Measurements from ENCODE around the gene STK11. TPM values are rescaled to one million over a fixed set of nuclear protein-coding genes. Genes with fewer than 3 reads are reported as not detected.
A peak's percentile ranks its signal among the peaks of the same experiment; 100 is the strongest.

The STK11 gene
- polyA plus RNA-seq, 6 donors from 2014 or later: 11.5 to 28.1 (median 15.7) TPM

DNA sequence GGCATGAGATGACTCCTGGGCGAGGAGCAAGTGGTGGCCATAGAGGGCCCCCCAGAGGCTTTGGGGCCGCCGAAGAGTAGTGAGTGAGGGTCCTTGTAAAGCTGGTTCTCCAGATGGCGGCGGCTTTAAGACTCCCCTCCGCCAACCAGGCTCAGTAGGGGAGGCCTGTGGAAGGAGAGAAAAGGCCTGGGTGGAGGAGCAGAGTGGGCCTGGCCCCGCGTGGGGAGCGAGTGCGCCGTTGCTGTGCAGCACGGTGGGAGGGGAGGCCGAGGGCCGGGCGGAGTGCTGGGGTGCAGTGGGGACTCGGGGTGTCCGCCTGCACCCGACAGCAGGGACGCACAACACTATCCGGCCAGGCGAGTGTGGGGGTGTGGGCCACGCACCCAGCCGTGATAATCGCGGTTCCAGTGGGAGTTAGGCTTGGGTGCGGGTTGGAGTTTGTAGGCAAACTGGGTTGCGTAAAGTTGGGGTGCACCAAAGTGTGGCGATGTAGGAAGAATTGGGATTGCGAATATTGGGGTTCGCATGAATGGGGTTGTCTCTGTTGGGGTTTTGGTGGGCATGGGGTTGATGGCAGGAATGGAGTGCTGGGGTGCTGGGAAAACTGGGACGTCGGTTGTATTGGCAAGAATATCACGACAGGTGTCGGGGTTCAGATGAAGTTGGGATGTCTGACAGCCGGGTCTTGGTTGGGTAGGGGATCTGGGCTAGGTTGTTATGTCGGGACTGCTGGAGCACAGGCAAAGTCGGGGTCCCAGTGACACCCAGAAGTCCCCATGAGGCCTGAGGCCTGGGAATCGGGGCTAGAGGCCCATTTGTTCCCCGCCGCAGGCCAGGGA lies 62.9 kb downstream of the STK11 start:
- peaks cover 0 to 5% of the 10 kb centered on the region in 2 donors for H3K36me3 Mint-ChIP-seq
- H3K27me3 Mint-ChIP-seq: no peaks in the 10 kb centered on the region
- H3K27ac Mint-ChIP-seq: peak overlapping the region; percentile 80 to 99 (median 96)
- peaks cover 64 to 83% (median 78%) of the 10 kb centered on the region in 3 donors for H3K4me1 Mint-ChIP-seq
- no peak for ATAC-seq (ENCODE audit: low read depth in 2 of 2)
- peak overlapping the region; percentile 80 to 96 (median 91) for H3K4me3 Mint-ChIP-seq
- H3K9me3 Mint-ChIP-seq: no peaks in the 10 kb centered on the region
- DNase-seq: no peak

DNA sequence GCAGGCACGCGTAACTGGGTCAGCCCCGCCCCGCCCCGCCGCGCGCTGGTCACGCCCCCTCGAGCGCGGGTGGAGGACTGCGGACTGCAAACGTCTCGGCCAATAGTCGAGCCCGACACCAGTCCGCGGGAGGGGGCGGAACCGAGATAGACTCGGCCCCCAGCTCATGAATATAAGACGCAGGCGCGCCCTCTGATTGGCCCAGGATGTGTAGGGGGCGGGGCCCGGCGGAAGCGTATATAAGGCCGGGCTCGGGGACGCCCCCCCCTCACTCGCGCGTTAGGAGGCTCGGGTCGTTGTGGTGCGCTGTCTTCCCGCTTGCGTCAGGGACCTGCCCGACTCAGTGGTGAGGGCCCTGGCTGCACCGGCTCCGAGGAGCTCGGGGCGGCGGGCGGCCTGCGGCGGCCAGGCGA lies 63.5 kb downstream of the STK11 start, which contains the start of gene CIRBP:
Gene CIRBP (plus strand): TSS at position 268 of the 413 bp plus-strand sequence. CDS start 1,602 bp downstream, outside the sequence.
- no peaks in the 10 kb centered on the region for H3K9me3 Mint-ChIP-seq
- DNase-seq (peak; percentile 99), ATAC-seq (ENCODE audit: low read depth in 2 of 2) (peak; percentile 56 to 67)
- H3K36me3 Mint-ChIP-seq: peaks cover 0 to 5% of the 10 kb centered on the region in 2 donors
- H3K27ac Mint-ChIP-seq: peak within 1 kb of the TSS; percentile 94 to 99 (median 96)
- peak within 1 kb of the TSS; percentile 87 to 96 (median 91) for H3K4me3 Mint-ChIP-seq
- peaks cover 69 to 82% (median 78%) of the 10 kb centered on the region in 3 donors for H3K4me1 Mint-ChIP-seq
- H3K27me3 Mint-ChIP-seq: no peaks in the 10 kb centered on the region

DNA sequence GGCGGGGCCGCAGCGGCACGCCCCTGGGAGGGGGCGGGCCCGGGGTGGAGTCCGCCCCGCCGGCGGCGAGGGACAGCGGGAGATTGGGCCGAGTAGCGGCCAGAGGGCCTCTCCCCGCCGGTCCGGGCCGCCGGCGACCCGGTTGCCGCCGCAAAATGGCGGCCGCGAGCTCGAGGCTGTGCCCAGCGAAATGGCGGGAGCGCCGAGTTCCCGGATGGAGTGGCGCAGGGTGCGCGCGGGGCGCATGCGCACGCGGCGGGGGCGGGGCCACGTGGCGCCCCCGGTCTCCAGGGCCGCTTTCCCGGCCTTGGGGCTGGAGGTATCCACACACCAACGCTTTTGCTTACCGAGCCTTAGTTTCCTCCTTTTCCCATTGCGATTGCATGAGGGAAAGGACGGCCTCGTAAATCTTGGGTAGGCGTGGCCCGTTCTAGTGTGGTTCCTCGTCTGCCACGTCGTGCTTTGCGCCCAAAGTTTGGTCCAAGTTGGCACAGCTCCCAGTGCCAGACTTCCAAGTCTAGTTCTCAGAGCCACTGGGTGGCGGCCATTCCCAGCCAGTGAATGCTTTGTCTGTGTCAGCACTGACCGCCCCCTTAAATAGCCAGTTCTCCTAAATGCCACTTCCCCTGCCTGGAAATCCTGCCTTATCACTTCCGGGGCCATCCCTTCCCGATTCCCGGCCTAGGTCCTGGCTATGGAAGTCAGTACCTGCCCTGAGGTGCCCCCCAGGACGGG lies 64.1 kb downstream of the STK11 start:
- Mint-ChIP-seq H3K4me1 (peaks cover 64 to 77% (median 76%) of the 10 kb centered on the region in 3 donors), H3K27me3 (no peaks in the 10 kb centered on the region), H3K27ac (peak overlapping the region in 5 of 6 donors; percentile 93 to 97 (median 94)), H3K9me3 (no peaks in the 10 kb centered on the region), H3K36me3 (peaks cover 0 to 5% of the 10 kb centered on the region in 2 donors), H3K4me3 (peak overlapping the region; percentile 87 to 96 (median 90))
- peak; percentile 22 to 42 for ATAC-seq (ENCODE audit: low read depth in 2 of 2)
- DNase-seq: peak; percentile 82

DNA sequence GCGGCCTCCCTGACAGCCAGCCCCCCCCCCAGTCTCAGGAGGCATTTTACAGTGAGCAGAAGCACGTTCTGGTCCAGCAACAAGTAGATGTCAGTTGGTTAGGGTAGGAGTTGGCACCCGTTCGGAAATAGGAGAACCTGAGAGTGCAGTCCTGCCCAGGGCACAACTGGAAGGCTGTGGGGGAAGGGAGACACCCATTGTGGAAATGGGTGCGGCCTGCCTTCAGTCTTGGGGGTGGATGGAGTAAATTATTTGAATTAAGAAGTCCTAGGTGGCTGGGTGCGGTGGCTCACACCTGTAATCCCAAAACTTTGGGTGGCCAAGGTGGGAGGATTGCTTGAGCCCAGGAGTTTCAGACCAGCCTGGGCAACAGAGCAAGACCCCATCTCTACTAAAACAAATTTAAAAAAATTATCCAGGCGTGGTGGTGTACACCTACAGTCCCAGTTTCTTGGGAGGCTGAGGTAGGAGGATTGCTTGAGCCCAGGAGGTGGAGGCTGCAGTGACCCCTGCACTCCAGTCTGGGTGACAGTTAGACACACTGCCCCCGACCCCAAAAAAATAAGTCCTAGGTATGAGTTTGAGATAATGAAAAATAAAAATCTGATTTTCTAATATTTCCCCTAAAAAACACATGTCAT lies 64.8 kb downstream of the STK11 start:
- ATAC-seq (ENCODE audit: low read depth in 2 of 2): no peak
- peak overlapping the region; percentile 87 to 96 (median 88) for H3K4me3 Mint-ChIP-seq
- H3K9me3 Mint-ChIP-seq: no peaks in the 10 kb centered on the region
- H3K36me3 Mint-ChIP-seq: peaks cover 0 to 5% of the 10 kb centered on the region in 2 donors
- H3K27me3 Mint-ChIP-seq: no peaks in the 10 kb centered on the region
- no peak for DNase-seq
- peaks cover 60 to 70% (median 69%) of the 10 kb centered on the region in 3 donors for H3K4me1 Mint-ChIP-seq
- peak overlapping the region; percentile 91 to 97 (median 94) for H3K27ac Mint-ChIP-seq

DNA sequence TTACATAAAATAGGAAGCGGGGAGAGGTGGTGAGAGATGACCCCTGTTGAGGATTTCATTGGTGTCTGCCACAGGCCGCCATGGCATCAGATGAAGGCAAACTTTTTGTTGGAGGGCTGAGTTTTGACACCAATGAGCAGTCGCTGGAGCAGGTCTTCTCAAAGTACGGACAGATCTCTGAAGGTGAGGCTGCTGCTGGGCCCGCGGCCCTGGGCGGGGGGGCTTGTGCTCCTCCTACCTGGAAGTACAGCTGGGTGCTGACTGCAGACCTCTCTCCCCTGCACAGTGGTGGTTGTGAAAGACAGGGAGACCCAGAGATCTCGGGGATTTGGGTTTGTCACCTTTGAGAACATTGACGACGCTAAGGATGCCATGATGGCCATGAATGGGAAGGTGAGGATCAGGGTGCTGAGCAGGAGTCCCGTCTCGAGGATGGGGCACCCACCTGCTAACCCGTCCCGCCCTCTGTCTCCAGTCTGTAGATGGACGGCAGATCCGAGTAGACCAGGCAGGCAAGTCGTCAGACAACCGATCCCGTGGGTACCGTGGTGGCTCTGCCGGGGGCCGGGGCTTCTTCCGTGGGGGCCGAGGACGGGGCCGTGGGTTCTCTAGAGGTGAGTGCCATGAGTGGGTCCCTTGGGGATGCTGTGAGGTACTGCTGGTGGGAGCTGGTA lies 65.4 kb downstream of the STK11 start:
- peak overlapping the region; percentile 87 to 96 (median 88) for H3K4me3 Mint-ChIP-seq
- H3K9me3 Mint-ChIP-seq: no peaks in the 10 kb centered on the region
- DNase-seq: no peak
- H3K27me3 Mint-ChIP-seq: no peaks in the 10 kb centered on the region
- H3K27ac Mint-ChIP-seq: peak overlapping the region; percentile 91 to 97 (median 93)
- H3K36me3 Mint-ChIP-seq: peaks cover 0 to 5% of the 10 kb centered on the region in 2 donors
- ATAC-seq (ENCODE audit: low read depth in 2 of 2): no peak
- H3K4me1 Mint-ChIP-seq: peaks cover 59 to 65% (median 64%) of the 10 kb centered on the region in 3 donors

DNA sequence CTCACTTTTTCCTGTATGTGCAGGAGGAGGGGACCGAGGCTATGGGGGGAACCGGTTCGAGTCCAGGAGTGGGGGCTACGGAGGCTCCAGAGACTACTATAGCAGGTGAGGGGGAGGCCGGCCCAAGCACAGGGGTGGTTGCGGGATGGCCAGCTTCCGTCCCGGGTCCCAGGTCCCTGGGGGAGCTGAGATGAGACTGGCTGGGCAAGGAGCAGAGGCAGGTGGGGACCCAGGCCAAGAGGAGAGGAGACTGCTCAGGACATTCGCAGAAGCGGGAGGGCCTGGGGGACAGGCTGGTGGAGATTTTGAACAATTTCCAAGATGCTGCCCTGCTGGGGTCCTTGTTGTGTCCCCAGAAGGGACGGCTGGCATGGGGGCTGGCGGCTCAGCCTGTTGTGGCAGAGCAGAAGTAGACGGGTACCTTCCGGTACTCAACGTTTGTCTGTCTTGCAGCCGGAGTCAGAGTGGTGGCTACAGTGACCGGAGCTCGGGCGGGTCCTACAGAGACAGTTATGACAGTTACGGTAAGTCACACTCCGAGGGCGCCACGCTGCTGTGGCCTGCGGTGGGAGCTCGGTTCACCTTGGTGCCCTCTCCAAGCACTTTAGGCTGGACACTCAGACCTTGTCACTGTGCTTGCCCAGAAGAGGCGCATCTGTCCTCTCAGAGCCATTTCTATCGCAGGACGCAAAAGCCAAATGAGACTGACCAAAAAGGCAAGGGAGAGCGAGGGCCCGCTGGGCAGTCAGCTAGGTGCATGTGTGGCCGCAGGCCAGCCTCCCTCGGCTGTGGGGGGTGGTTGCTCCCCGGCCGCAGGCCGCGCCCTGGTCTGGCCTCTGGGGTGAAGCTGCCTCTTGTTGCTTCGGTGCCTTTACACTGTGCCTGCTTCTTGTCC lies 66.2 kb downstream of the STK11 start:
- H3K9me3 Mint-ChIP-seq: no peaks in the 10 kb centered on the region
- peak overlapping the region; percentile 75 to 96 (median 88) for H3K4me3 Mint-ChIP-seq
- ATAC-seq (ENCODE audit: low read depth in 2 of 2): no peak
- no peaks in the 10 kb centered on the region for H3K27me3 Mint-ChIP-seq
- peaks cover 0 to 5% of the 10 kb centered on the region in 2 donors for H3K36me3 Mint-ChIP-seq
- peak overlapping the region in 5 of 6 donors; percentile 77 to 97 (median 93) for H3K27ac Mint-ChIP-seq
- H3K4me1 Mint-ChIP-seq: peaks cover 58 to 70% (median 68%) of the 10 kb centered on the region in 3 donors
- no peak for DNase-seq

DNA sequence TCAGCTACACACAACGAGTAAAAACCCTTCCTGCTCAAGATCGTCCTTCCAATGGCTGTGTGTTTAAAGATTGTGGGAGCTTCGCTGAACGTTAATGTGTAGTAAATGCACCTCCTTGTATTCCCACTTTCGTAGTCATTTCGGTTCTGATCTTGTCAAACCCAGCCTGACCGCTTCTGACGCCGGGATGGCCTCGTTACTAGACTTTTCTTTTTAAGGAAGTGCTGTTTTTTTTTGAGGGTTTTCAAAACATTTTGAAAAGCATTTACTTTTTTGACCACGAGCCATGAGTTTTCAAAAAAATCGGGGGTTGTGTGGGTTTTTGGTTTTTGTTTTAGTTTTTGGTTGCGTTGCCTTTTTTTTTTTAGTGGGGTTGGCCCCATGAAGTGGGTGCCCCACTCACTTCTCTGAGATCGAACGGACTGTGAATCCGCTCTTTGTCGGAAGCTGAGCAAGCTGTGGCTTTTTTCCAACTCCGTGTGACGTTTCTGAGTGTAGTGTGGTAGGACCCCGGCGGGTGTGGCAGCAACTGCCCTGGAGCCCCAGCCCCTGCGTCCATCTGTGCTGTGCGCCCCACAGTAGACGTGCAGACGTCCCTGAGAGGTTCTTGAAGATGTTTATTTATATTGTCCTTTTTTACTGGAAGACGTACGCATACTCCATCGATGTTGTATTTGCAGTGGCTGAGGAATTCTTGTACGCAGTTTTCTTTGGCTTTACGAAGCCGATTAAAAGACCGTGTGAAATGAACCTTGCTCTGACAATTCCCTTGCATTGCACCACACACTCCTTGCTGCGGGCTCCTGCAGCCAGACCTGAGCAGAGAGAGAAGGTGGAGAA lies 67.1 kb downstream of the STK11 start:
- Mint-ChIP-seq H3K4me1 (peaks cover 56 to 66% (median 65%) of the 10 kb centered on the region in 3 donors), H3K4me3 (peak overlapping the region; percentile 15 to 96 (median 62)), H3K27ac (peak overlapping the region; percentile 56 to 97 (median 87)), H3K9me3 (no peaks in the 10 kb centered on the region), H3K27me3 (no peaks in the 10 kb centered on the region), H3K36me3 (peaks cover 0 to 5% of the 10 kb centered on the region in 2 donors)
- ATAC-seq (ENCODE audit: low read depth in 2 of 2): no peak
- DNase-seq: no peak

DNA sequence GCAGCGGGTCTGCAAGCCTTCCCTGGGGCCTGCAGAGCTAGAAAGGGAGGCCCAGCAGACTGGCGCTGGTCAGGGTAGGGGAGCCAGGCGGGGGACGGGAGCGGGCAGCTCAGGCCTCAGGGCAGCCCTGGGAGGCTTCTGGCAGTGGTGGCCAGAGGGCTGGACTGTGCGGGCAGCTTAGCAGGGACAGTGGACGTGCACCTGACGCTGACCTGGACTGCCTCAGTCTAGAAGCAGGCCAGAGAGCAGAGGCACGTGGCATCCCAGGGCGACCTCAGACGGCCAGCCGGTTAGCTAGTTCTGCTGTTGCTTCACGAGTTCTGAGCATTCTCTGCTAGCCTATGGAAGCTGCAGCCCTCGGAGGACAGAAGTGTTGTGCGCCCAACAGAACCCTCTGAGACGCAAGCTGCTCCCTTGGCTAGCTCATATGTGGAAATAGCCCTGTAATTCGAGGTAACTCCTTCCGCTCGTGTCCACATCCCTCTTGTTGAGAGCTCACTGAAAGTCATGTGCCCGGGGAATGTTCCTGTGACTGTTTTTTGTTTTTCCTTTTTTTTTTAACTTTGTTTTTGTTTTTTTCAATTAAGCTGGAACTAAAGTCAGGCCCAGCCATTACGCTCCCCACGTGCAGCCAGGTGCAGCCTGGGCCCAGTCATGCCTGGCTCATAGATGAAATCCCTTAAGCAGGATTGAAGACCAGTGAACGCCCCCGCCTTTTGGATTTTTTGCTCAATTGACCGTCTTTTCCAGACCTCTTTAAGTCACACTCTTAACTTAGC lies 67.9 kb downstream of the STK11 start:
- peak overlapping the region; percentile 86 to 98 (median 91) for H3K27ac Mint-ChIP-seq
- H3K36me3 Mint-ChIP-seq: peaks cover 0 to 5% of the 10 kb centered on the region in 2 donors
- DNase-seq (no peak), ATAC-seq (ENCODE audit: low read depth in 2 of 2) (no peak)
- H3K4me3 Mint-ChIP-seq: peak overlapping the region; percentile 32 to 96 (median 68)
- no peaks in the 10 kb centered on the region for H3K9me3 Mint-ChIP-seq
- no peaks in the 10 kb centered on the region for H3K27me3 Mint-ChIP-seq
- H3K4me1 Mint-ChIP-seq: peaks cover 51 to 64% (median 63%) of the 10 kb centered on the region in 3 donors

DNA sequence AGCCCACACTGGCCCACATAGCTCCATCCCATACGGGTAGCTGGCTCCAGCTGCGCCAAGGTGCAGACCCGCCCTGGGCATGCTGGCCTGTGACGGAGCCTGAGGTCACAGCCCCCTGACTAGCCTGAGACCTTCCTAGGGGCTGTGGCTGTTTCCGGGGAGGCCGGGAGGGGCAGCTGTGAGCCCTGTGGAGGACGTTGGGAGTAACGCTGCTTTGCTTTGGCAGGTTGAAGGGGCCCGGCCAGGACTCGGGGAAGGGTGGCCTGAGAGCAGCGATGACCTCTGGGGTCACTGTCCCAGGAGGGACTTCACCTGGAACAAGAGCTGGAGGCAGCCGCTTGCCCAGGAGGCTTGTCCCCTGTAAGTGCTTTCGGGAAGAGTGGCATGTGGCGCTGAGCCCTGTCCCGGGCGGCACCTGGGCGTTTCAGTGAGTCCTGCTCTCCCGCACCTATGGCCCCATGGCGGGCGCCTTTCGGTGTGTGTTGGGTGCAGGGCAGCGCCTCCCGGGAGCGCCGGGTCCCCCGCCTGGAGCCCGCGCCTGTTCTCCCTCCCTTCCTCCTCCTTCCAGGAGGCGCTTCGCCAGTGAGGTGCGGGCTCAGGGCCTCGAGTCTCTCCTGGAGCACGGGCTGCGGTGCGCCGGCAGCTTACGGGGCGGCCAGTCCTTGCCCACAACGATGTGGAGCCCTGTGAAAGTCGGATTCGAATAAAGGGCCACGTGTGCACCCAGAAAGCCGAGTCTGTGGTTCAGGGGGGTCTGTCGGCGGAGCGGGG lies 68.7 kb downstream of the STK11 start:
- peak overlapping the region; percentile 32 to 96 (median 74) for H3K4me3 Mint-ChIP-seq
- DNase-seq: no peak
- H3K4me1 Mint-ChIP-seq: peaks cover 44 to 62% (median 57%) of the 10 kb centered on the region in 3 donors
- H3K9me3 Mint-ChIP-seq: no peaks in the 10 kb centered on the region
- peaks cover 0 to 5% of the 10 kb centered on the region in 2 donors for H3K36me3 Mint-ChIP-seq
- H3K27me3 Mint-ChIP-seq: no peaks in the 10 kb centered on the region
- no peak for ATAC-seq (ENCODE audit: low read depth in 2 of 2)
- H3K27ac Mint-ChIP-seq: peak overlapping the region; percentile 76 to 98 (median 91)

DNA sequence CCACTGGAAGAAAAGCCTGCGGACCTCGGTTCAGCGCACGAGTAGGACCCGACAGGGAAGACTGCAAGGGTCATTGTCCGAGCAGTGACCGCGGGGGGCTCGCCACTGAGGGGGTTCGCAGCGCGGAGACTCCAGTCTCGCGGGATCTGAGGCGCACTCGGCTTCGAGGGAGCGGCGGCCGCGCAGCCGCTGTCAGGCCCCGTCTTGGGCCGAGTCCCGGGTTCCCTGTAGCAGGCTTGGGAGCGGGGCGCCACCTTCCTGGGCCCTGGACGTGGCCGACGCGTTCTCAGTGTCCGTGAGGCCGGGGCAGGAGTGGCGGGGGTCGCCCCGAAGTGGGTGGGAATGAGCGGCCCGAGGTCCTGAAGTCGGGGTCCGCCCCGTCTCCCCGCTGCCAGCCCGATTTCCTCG lies 69.3 kb downstream of the STK11 start:
- peak overlapping the region in 3 of 6 donors; percentile 88 to 97 (median 89) for H3K27ac Mint-ChIP-seq
- H3K36me3 Mint-ChIP-seq: peaks cover 0 to 5% of the 10 kb centered on the region in 2 donors
- H3K4me1 Mint-ChIP-seq: peaks cover 49 to 66% (median 59%) of the 10 kb centered on the region in 3 donors
- H3K4me3 Mint-ChIP-seq: peak overlapping the region in 6 of 8 donors; percentile 67 to 96 (median 73)
- ATAC-seq (ENCODE audit: low read depth in 2 of 2) (no peak), DNase-seq (no peak)
- no peaks in the 10 kb centered on the region for H3K9me3 Mint-ChIP-seq
- H3K27me3 Mint-ChIP-seq: no peaks in the 10 kb centered on the region
